ENCODE measurements around the gene CHCHD2.

DNA sequence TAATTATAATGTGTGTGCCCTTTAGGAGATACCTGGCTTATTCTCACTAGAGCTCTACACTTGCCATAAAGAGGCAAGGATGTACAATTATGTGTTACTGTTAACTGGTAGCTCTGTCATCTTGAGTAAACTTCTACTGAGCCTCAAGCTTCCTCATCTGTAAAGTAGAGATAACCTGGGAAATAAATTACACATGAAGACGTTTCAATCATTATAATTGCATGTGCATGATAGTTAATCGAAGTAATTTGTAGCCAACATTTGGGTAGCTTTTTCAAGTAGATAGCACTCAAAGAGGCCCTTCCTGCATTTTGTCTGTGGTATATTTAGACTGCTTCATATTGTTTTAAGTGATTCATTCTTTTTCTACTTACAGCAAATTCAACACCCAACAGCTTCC is 52.3 kb downstream of the CHCHD2 start:
- TF ChIP-seq EZH2 (IDR thresholded peaks at IDR 0.05) = no peak
- TF ChIP-seq POLR2AphosphoS5 (IDR thresholded peaks at IDR 0.05; ENCODE audit: borderline replicate concordance, low read depth, low read length) = no peak

Data from SK-N-MC (cell line).